Fibroblast of skin of left biceps (primary cell): ENCODE results near the gene HYAL1.

Source experiments
- DNase-seq, 2 experiments: peaks; one replicate each; pipeline ENCODE4 v3.0.0-alpha.2; 2013; ENCODE audit warnings: low read depth in 2 of 2

Gene HYAL1

GRCh38 chr3:50260027-50260941 is 43.1 kb downstream of the HYAL1 start:
- peak; percentile 42 to 43 for DNase-seq

GRCh38 chr3:50259432-50260026 is 43.8 kb downstream of the HYAL1 start:
- no peak for DNase-seq

GRCh38 chr3:50258979-50259378 is 44.4 kb downstream of the HYAL1 start:
- DNase-seq, result no peak

- DNase-seq, result no peak
These were observed 45.2 kb downstream of the HYAL1 start for GRCh38 chr3:50258029-50258680.

- DNase-seq, result no peak
These were observed 46.1 kb downstream of the HYAL1 start for GRCh38 chr3:50256978-50257890.

- DNase-seq, result no peak
These were observed 48.1 kb downstream of the HYAL1 start for GRCh38 chr3:50255251-50255615.

GRCh38 chr3:50254577-50255250 is 48.7 kb downstream of the HYAL1 start:
- no peak for DNase-seq

GRCh38 chr3:50251220-50251619 is 52.2 kb downstream of the HYAL1 start:
- DNase-seq, result no peak

- DNase-seq, result no peak
These were observed 52.9 kb downstream of the HYAL1 start for GRCh38 chr3:50250514-50250913.
